Heart left ventricle (tissue), 16 donors: Measurements from ENCODE around the gene BYSL. TPM values are rescaled to one million over a fixed set of nuclear protein-coding genes. Genes with fewer than 3 reads are reported as not detected.

Experiments
- ATAC-seq, 4 donors: fragments of 200-7000 bp; cut with Tn5 transposase; one replicate each; pipeline ENCODE4 v1.9.1; 2020 to 2022; ENCODE audit warnings: moderate library complexity in 4 of 4, mild to moderate bottlenecking in 3 of 4, moderate number of reproducible peaks in 1 of 4
- DNase-seq, 5 donors: peaks; one replicate each; pipeline ENCODE4 v3.0.0-alpha.2; 2020
- H3K27ac ChIP-seq, 12 donors: fragments of 200-600 bp; sonication (generic) in 4 of 12; one replicate each; pipeline versions ENCODE4 v1.5.0 to v1.8.0; 2016 to 2022; ENCODE audit warnings: mild to moderate bottlenecking in 2 of 12
- H3K27me3 ChIP-seq, 9 donors: fragments of 200-600 bp; sonication (generic) in 2 of 9; one replicate each; pipeline versions ENCODE4 v1.5.1 to v1.8.0; 2016 to 2022; ENCODE audit warnings: mild to moderate bottlenecking in 3 of 9
- H3K36me3 ChIP-seq, 9 donors: fragments of 200-600 bp; sonication (generic) in 2 of 9; one replicate each; pipeline versions ENCODE4 v1.5.0 to v1.8.0; 2018 to 2022; ENCODE audit warnings: mild to moderate bottlenecking in 2 of 9
- H3K4me1 ChIP-seq, 12 donors: fragments of 200-600 bp; sonication (generic) in 4 of 12; one replicate each; pipeline versions ENCODE4 v1.5.0 to v1.8.0; 2016 to 2022; ENCODE audit warnings: mild to moderate bottlenecking in 3 of 12
- H3K4me3 ChIP-seq, 12 donors: fragments of 200-600 bp; sonication (generic) in 4 of 12; one replicate each; pipeline versions ENCODE4 v1.5.0 to v1.8.0; 2017 to 2022; ENCODE audit warnings: mild to moderate bottlenecking in 9 of 12, moderate library complexity in 4 of 12
- H3K9me3 ChIP-seq, 12 donors: fragments of 200-600 bp; sonication (generic) in 4 of 12; one replicate each; pipeline versions ENCODE4 v1.5.0 to v1.8.0; 2016 to 2022; ENCODE audit warnings: mild to moderate bottlenecking in 1 of 12
- CTCF ChIP-seq, 12 donors: fragments of 200-600 bp; sonication (generic) in 4 of 12; IDR thresholded peaks; one replicate each; pipeline versions ENCODE4 v1.5.0 to v1.8.0; 2018 to 2022; ENCODE audit warnings: antibody characterized with exemption in 12 of 12, mild to moderate bottlenecking in 5 of 12
- POLR2A ChIP-seq, 2 donors: fragments of 450-650 bp; IDR thresholded peaks; one replicate each; pipeline ENCODE4 v1.6.1; 2017; ENCODE audit warnings: antibody characterized with exemption in 2 of 2, mild to moderate bottlenecking in 2 of 2, moderate library complexity in 2 of 2
- WGBS, 4 donors: extraction: QIAGEN DNeasy Blood & Tissue Kit in 2 of 4; methylation state at CpG; one replicate each; pipeline versions ENCODE4 v1.1.5 to v1.1.7; 2013 to 2018; 5-methylcytosine and 5-hydroxymethylcytosine counted together
- intact Hi-C, 10 donors: fragments of 100-400 bp; cut with DNase I; formaldehyde crosslinking; loops; one replicate each; pipeline versions ENCODE4 v1.11.1 to v1.14.2; 2022
- polyA plus RNA-seq, 2 donors: library from polyadenylated mRNA; stranded (reverse); fragments of 200-250 nt; gene quantifications; one replicate each; pipeline ENCODE4 v1.2.3, GENCODE V29; 2013
- total RNA-seq, 9 donors: library from RNA; depleted of rRNA in 2 of 9; stranded (reverse); fragments of >200 nt in 2 of 9; fragmentation: NEBNext Ultra II Directional in 3 of 9; extraction: Animal tissue kit (Norgen Biotek cat#: 25700) in 3 of 9; gene quantifications; one replicate each; pipeline versions ENCODE4 v1.1.0 to v1.2.4, GENCODE V29; 2016 to 2023
- donor health status: ischemic (EF 13 %, LVEDD 7.1; RV severe dilation, severe dysfunction).
- donor health status: healthy with polysubstance abuse.
- donor health status: DM: no; HTN: yes; CAD: no.
- donor health status: DM: no; HTN: no; CAD: no.
- donor health status: ischemic (EF 25% LVEDD 6.9; RV normal size, moderate dysfunction).
- donor health status: ischemic (EF 25% LVEDD 5.7; RV mildly dilated, moderate dysfunction).
- donor health status: healthy.
- donor health status: DM: yes; HTN: yes; CAD: no.
- donor health status: ischemic (EF 35%, LVEDD 5.7; RV mildly dilated, moderate dysfunction).
- donor health status: nonischemic (EF 11% LVEDD 7.7; RV severe dilation, severe dysfunction).
- donor health status: DM: yes; HTN: yes; CAD: no.
- donor health status: PGD.
- donor health status: ischemic (EF 29% LVEDD 5.4; RV normal size, mild dysfunction).
- donor health status: nonischemic (EF 23%, LVEDD 6.1; RV moderate dilation, normal function).

Gene BYSL
- total and polyA plus RNA-seq, 11 donors = 4.5 to 26.3 (median 9.2) TPM

- no peak for TF ChIP-seq POLR2A (IDR thresholded peaks at IDR 0.05)
- no peak for TF ChIP-seq CTCF (IDR thresholded peaks at IDR 0.05)
- Histone ChIP-seq H3K4me3 (no peak overlapping the region), H3K36me3 (no peaks in the 10 kb centered on the region), H3K27me3 (no peaks in the 10 kb centered on the region), H3K27ac (no peak overlapping the region), H3K9me3 (no peaks in the 10 kb centered on the region), H3K4me1 (peaks cover 0 to 21% (median 9%) of the 10 kb centered on the region in 12 donors)
- no peak for DNase-seq
- WGBS, 4 donors = 55 to 68% (median 57%) methylated on average over 2 of the region's 2 CpGs
- intact Hi-C loops = no loop called here
- no peak for ATAC-seq
Observed at GRCh38 chr6:41972826-41973225, 51.5 kb downstream of the BYSL start.

GRCh38 chr6:41974281-41974825 is 53.1 kb downstream of the BYSL start:
- Histone ChIP-seq H3K27me3 (no peaks in the 10 kb centered on the region), H3K4me3 (no peak overlapping the region), H3K27ac (no peak overlapping the region), H3K9me3 (no peaks in the 10 kb centered on the region), H3K4me1 (peaks cover 0 to 21% (median 9%) of the 10 kb centered on the region in 12 donors), H3K36me3 (no peaks in the 10 kb centered on the region)
- WGBS, 4 donors = 89 to 96% (median 91%) methylated on average over 5 of the region's 5 CpGs
- intact Hi-C loops = no loop called here
- DNase-seq (no peak), ATAC-seq (no peak)
- TF ChIP-seq CTCF (IDR thresholded peaks at IDR 0.05) (no peak), POLR2A (IDR thresholded peaks at IDR 0.05) (no peak)

GRCh38 chr6:41975276-41975675 is 54.0 kb downstream of the BYSL start:
- H3K27ac ChIP-seq = no peak overlapping the region
- no peak for DNase-seq
- no peaks in the 10 kb centered on the region for H3K9me3 ChIP-seq
- H3K4me3 ChIP-seq = no peak overlapping the region
- intact Hi-C loops = no loop called here
- H3K27me3 ChIP-seq = no peaks in the 10 kb centered on the region
- TF ChIP-seq POLR2A (IDR thresholded peaks at IDR 0.05) (no peak), CTCF (IDR thresholded peaks at IDR 0.05) (no peak)
- 85 to 89% (median 89%) methylated on average over 4 of the region's 4 CpGs for WGBS, 4 donors
- H3K36me3 ChIP-seq = no peaks in the 10 kb centered on the region
- peaks cover 0 to 21% (median 5%) of the 10 kb centered on the region in 12 donors for H3K4me1 ChIP-seq
- no peak for ATAC-seq

- 68 to 73% (median 70%) methylated on average over 9 of the region's 9 CpGs for WGBS, 4 donors
- Histone ChIP-seq H3K36me3 (no peaks in the 10 kb centered on the region), H3K9me3 (peaks cover 0 to 5% (median 0%) of the 10 kb centered on the region in 12 donors), H3K4me3 (no peak overlapping the region), H3K27ac (no peak overlapping the region), H3K27me3 (no peaks in the 10 kb centered on the region), H3K4me1 (peaks cover 0 to 13% (median 0%) of the 10 kb centered on the region in 12 donors)
- TF ChIP-seq CTCF (IDR thresholded peaks at IDR 0.05) = no peak
- TF ChIP-seq POLR2A (IDR thresholded peaks at IDR 0.05) = no peak
- intact Hi-C loops = no loop called here
- DNase-seq (no peak), ATAC-seq (no peak)
Observed at GRCh38 chr6:41976794-41977484, 55.6 kb downstream of the BYSL start.

Other genes with a start within 250 kb of the BYSL start
- gene TFEB, start 185.9 kb upstream of the BYSL start, total RNA-seq = 10 to 100 TPM; 26.2 to 47.2 (median 41.1) TPM
- gene TFEB, start 185.9 kb upstream of the BYSL start, polyA plus RNA-seq = 10 to 100 TPM; 37.7 to 40.1 TPM
- gene PGC, start 174.1 kb upstream of the BYSL start, total RNA-seq = not detected
- gene PGC, start 174.1 kb upstream of the BYSL start, polyA plus RNA-seq = 1 to 10 TPM in 1 of 2 donors, not detected in 1; 1.1 TPM
- 1 to 10 TPM; 3.8 to 6.8 (median 5.1) TPM for gene FRS3, start 141.6 kb upstream of the BYSL start, total RNA-seq
- gene FRS3, start 141.6 kb upstream of the BYSL start, polyA plus RNA-seq = 1 to 10 TPM; 3.2 to 5.7 TPM
- 1 to 10 TPM; 1.1 to 3.7 (median 1.9) TPM for gene PRICKLE4, start 140.7 kb upstream of the BYSL start, total RNA-seq
- 1 to 10 TPM; 1.9 to 3.9 TPM for gene PRICKLE4, start 140.7 kb upstream of the BYSL start, polyA plus RNA-seq
- 100 to 1,000 TPM; 158 to 225 (median 182) TPM for gene TOMM6, start 133.8 kb upstream of the BYSL start, total RNA-seq
- 100 to 1,000 TPM; 171 to 277 TPM for gene TOMM6, start 133.8 kb upstream of the BYSL start, polyA plus RNA-seq
- 1 to 10 TPM; 1.2 to 3.4 (median 2.4) TPM for gene USP49, start 26.1 kb upstream of the BYSL start, total RNA-seq
- 1 to 10 TPM in 1 of 2 donors, under 1 TPM in 1; 0.87 to 1.1 TPM for gene USP49, start 26.1 kb upstream of the BYSL start, polyA plus RNA-seq
- gene MED20, start 360 bp upstream of the BYSL start, total RNA-seq = 10 to 100 TPM; 13.5 to 25.5 (median 16.9) TPM
- gene MED20, start 360 bp upstream of the BYSL start, polyA plus RNA-seq = 10 to 100 TPM in 1 of 2 donors, 1 to 10 TPM in 1; 9.3 to 18.5 TPM
- gene CCND3, start 20.3 kb downstream of the BYSL start, total RNA-seq = 100 to 1,000 TPM in 2 of 9 donors, 10 to 100 TPM in 7; 33.9 to 116 (median 46.2) TPM
- gene CCND3, start 20.3 kb downstream of the BYSL start, polyA plus RNA-seq = 10 to 100 TPM; 47.1 to 78.1 TPM
- 10 to 100 TPM; 24.4 to 38.7 (median 28.4) TPM for gene TAF8, start 129.0 kb downstream of the BYSL start, total RNA-seq
- gene TAF8, start 129.0 kb downstream of the BYSL start, polyA plus RNA-seq = 10 to 100 TPM; 18.5 to 24.7 TPM
- 1 to 10 TPM; 1.8 to 5.7 (median 2.2) TPM for gene C6orf132, start 221.1 kb downstream of the BYSL start, total RNA-seq
- 1 to 10 TPM in 1 of 2 donors, under 1 TPM in 1; 0.30 to 3.0 TPM for gene C6orf132, start 221.1 kb downstream of the BYSL start, polyA plus RNA-seq